ENCODE measurements around the gene CR1L. TPM values are rescaled to one million over a fixed set of nuclear protein-coding genes. Genes with fewer than 3 reads are reported as not detected.
A peak's percentile ranks its signal among the peaks of the same experiment; 100 is the strongest.

CR1L gene
- total and polyA plus RNA-seq, 9 of the 15 experiments (the other 6 are each of a cell fraction or from before 2014, with no cell fraction given), result 10.1 to 74.8 (median 34.3) TPM

- TF ChIP-seq CEBPZ (IDR thresholded peaks at IDR 0.05; ENCODE audit: borderline replicate concordance, low read depth, low read length) (no peak), SMC3 (conservative IDR thresholded peaks at IDR 0.05; ENCODE audit: insufficient read depth, low read depth, low read length) (no peak), RNF219 (CRISPR knock-in tag; IDR thresholded peaks at IDR 0.05) (no peak), USF1 (CRISPR knock-in tag; IDR thresholded peaks at IDR 0.05) (peak; percentile 43; the same call in 1 of the 2 replicates), ZNF232 (CRISPR knock-in tag; IDR thresholded peaks at IDR 0.05) (peak; percentile 85; the same call in 1 of the 2 replicates), FOXK1 (CRISPR knock-in tag; IDR thresholded peaks at IDR 0.05; ENCODE audit: borderline replicate concordance) (no peak), BACH1 (tag; IDR thresholded peaks at IDR 0.05) (no peak), RFX5 (IDR thresholded peaks at IDR 0.05; ENCODE audit: low read depth, low read length) (no peak), FOS (IDR thresholded peaks at IDR 0.05; ENCODE audit: extremely low read depth, insufficient read length) (no peak), ZNF324 (CRISPR knock-in tag; IDR thresholded peaks at IDR 0.05) (no peak), HBP1 (CRISPR knock-in tag; IDR thresholded peaks at IDR 0.05) (no peak; the same call in 1 of the 2 replicates), GTF2A2 (tag; IDR thresholded peaks at IDR 0.05) (no peak), XRCC3 (IDR thresholded peaks at IDR 0.05) (no peak), NR0B1 (IDR thresholded peaks at IDR 0.05; ENCODE audit: partially characterized antibody) (no peak), E4F1 (CRISPR knock-in tag; IDR thresholded peaks at IDR 0.05; ENCODE audit: borderline replicate concordance) (no peak), EP300 (IDR thresholded peaks at IDR 0.05; ENCODE audit: low read length) (no peak)
Observed at GRCh38 chr1:207752456-207752998, 107.6 kb downstream of the CR1L start (continued).

All from K562 (cell line).